ENCODE data around the gene CYGB. TPM values are rescaled to one million over a fixed set of nuclear protein-coding genes. Genes with fewer than 3 reads are reported as not detected.

The CYGB gene
- total and polyA plus RNA-seq, 4 donors: 0.83 to 7.8 (median 1.4) TPM

DNA sequence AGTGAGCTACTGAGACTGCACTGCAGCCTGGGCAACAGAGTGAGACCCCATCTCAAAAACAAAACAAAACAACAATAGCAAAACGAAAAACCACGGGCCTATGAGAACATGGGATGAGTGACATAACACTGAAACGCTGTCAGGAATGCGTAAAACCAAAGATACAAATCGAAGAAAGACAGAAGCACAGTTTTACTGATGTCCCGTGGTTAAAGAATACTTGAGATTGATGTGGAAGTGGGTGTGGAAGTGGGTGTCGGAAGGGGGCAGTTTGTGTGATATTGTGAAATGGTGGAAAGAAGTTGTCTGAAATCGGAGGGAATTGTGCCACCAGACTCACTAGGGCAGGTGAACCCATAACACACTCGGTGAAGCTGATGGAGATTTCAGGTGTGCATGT lies 38.7 kb upstream of the CYGB start:
- no peaks in the 10 kb centered on the region for H3K27me3 ChIP-seq (ENCODE audit: control insufficient read depth in 4 of 4, insufficient read depth in 4 of 4, low read length in 3 of 4)
- no peak overlapping the region for H3K27ac ChIP-seq (ENCODE audit: low read depth in 1 of 2, low read length in 2 of 2)
- TF ChIP-seq RXRA (IDR thresholded peaks at IDR 0.05) (no peak), GABPA (IDR thresholded peaks at IDR 0.05 in 1 of 2, conservative IDR thresholded peaks at IDR 0.05 in 1 of 2) (no peak)
- H3K4me3 ChIP-seq (ENCODE audit: low read depth in 1 of 3, low read length in 3 of 3): no peak overlapping the region
- H3K4me1 ChIP-seq (ENCODE audit: control insufficient read depth in 4 of 4, insufficient read depth in 4 of 4, low read length in 3 of 4): no peaks in the 10 kb centered on the region
- WGBS: 90% methylated on average over 9 of the region's 9 CpGs
- no peaks in the 10 kb centered on the region for H3K9me3 ChIP-seq (ENCODE audit: control insufficient read depth in 4 of 4, low read length in 3 of 4)
- DNase-seq (ENCODE audit: low spot score): no peak
- no peaks in the 10 kb centered on the region for H3K36me3 ChIP-seq (ENCODE audit: control insufficient read depth in 4 of 4, insufficient read depth in 3 of 4, low read depth in 1 of 4, low read length in 3 of 4)
- H3K9ac ChIP-seq (ENCODE audit: low read depth in 1 of 2, low read length in 2 of 2): no peak overlapping the region

GRCh38 chr17:76575570-76575969 lies 38.1 kb upstream of the CYGB start:
- Histone ChIP-seq H3K36me3 (ENCODE audit: control insufficient read depth in 4 of 4, insufficient read depth in 3 of 4, low read depth in 1 of 4, low read length in 3 of 4) (no peaks in the 10 kb centered on the region), H3K27me3 (ENCODE audit: control insufficient read depth in 4 of 4, insufficient read depth in 4 of 4, low read length in 3 of 4) (no peaks in the 10 kb centered on the region), H3K9me3 (ENCODE audit: control insufficient read depth in 4 of 4, low read length in 3 of 4) (no peaks in the 10 kb centered on the region), H3K27ac (ENCODE audit: low read depth in 1 of 2, low read length in 2 of 2) (no peak overlapping the region), H3K9ac (ENCODE audit: low read depth in 1 of 2, low read length in 2 of 2) (no peak overlapping the region), H3K4me1 (ENCODE audit: control insufficient read depth in 4 of 4, insufficient read depth in 4 of 4, low read length in 3 of 4) (no peaks in the 10 kb centered on the region), H3K4me3 (ENCODE audit: low read depth in 1 of 3, low read length in 3 of 3) (no peak overlapping the region)
- no peak for TF ChIP-seq NR2F2 (IDR thresholded peaks at IDR 0.05)
- TF ChIP-seq TAF1 (conservative IDR thresholded peaks at IDR 0.05): no peak
- TF ChIP-seq, protein P1, sequence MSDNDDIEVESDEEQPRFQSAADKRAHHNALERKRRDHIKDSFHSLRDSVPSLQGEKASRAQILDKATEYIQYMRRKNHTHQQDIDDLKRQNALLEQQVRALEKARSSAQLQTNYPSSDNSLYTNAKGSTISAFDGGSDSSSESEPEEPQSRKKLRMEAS (IDR thresholded peaks at IDR 0.05): no peak
- no peak for TF ChIP-seq HNF4A (conservative IDR thresholded peaks at IDR 0.05)
- TF ChIP-seq, protein P2, sequence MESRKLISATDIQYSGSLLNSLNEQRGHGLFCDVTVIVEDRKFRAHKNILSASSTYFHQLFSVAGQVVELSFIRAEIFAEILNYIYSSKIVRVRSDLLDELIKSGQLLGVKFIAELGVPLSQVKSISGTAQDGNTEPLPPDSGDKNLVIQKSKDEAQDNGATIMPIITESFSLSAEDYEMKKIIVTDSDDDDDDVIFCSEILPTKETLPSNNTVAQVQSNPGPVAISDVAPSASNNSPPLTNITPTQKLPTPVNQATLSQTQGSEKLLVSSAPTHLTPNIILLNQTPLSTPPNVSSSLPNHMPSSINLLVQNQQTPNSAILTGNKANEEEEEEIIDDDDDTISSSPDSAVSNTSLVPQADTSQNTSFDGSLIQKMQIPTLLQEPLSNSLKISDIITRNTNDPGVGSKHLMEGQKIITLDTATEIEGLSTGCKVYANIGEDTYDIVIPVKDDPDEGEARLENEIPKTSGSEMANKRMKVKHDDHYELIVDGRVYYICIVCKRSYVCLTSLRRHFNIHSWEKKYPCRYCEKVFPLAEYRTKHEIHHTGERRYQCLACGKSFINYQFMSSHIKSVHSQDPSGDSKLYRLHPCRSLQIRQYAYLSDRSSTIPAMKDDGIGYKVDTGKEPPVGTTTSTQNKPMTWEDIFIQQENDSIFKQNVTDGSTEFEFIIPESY (IDR thresholded peaks at IDR 0.05): no peak
- TF ChIP-seq FOXA2 (IDR thresholded peaks at IDR 0.05): no peak
- no peak for TF ChIP-seq FOXA1 (IDR thresholded peaks at IDR 0.05)
- no peak for TF ChIP-seq RXRA (IDR thresholded peaks at IDR 0.05)
- TF ChIP-seq EGR1 (IDR thresholded peaks at IDR 0.05; ENCODE audit: low read depth in 2 of 2): no peak
- TF ChIP-seq JUND (IDR thresholded peaks at IDR 0.05): no peak
- no peak for TF ChIP-seq CTCF (IDR thresholded peaks at IDR 0.05; ENCODE audit: low read depth, low read length, missing input control)
- TF ChIP-seq, protein P3, sequence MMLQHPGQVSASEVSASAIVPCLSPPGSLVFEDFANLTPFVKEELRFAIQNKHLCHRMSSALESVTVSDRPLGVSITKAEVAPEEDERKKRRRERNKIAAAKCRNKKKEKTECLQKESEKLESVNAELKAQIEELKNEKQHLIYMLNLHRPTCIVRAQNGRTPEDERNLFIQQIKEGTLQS (IDR thresholded peaks at IDR 0.05): no peak
- TF ChIP-seq YY1 (IDR thresholded peaks at IDR 0.05): no peak
- no peak for TF ChIP-seq SP1 (IDR thresholded peaks at IDR 0.05)
- TF ChIP-seq GABPA (IDR thresholded peaks at IDR 0.05 in 1 of 2, conservative IDR thresholded peaks at IDR 0.05 in 1 of 2): no peak
- WGBS: 86% methylated on average over 5 of the region's 5 CpGs
- no peak for DNase-seq (ENCODE audit: low spot score)

- no peak overlapping the region for H3K4me3 ChIP-seq (ENCODE audit: low read depth in 1 of 3, low read length in 3 of 3)
- no peak for TF ChIP-seq SP1 (IDR thresholded peaks at IDR 0.05)
- no peak for TF ChIP-seq RAD21 (IDR thresholded peaks at IDR 0.05)
- TF ChIP-seq, protein P1 (IDR thresholded peaks at IDR 0.05): no peak
- TF ChIP-seq, protein P2 (IDR thresholded peaks at IDR 0.05): no peak
- no peak for TF ChIP-seq TAF1 (conservative IDR thresholded peaks at IDR 0.05)
- TF ChIP-seq RXRA (IDR thresholded peaks at IDR 0.05): no peak
Observed at GRCh38 chr17:76574166-76574565, 36.7 kb upstream of the CYGB start.

More at GRCh38 chr17:76574166-76574565, 36.7 kb upstream of the CYGB start:
- Histone ChIP-seq H3K36me3 (ENCODE audit: control insufficient read depth in 4 of 4, insufficient read depth in 3 of 4, low read depth in 1 of 4, low read length in 3 of 4) (no peaks in the 10 kb centered on the region), H3K27me3 (ENCODE audit: control insufficient read depth in 4 of 4, insufficient read depth in 4 of 4, low read length in 3 of 4) (no peaks in the 10 kb centered on the region), H3K9ac (ENCODE audit: low read depth in 1 of 2, low read length in 2 of 2) (no peak overlapping the region), H3K27ac (ENCODE audit: low read depth in 1 of 2, low read length in 2 of 2) (no peak overlapping the region), H3K9me3 (ENCODE audit: control insufficient read depth in 4 of 4, low read length in 3 of 4) (no peaks in the 10 kb centered on the region), H3K4me1 (ENCODE audit: control insufficient read depth in 4 of 4, insufficient read depth in 4 of 4, low read length in 3 of 4) (no peaks in the 10 kb centered on the region)
- DNase-seq (ENCODE audit: low spot score): no peak
- WGBS: 95% methylated on average over 11 of the region's 11 CpGs
